ENCODE measurements around the gene RIN2. TPM values are rescaled to one million over a fixed set of nuclear protein-coding genes. Genes with fewer than 3 reads are reported as not detected.

The RIN2 gene
- total RNA-seq, 1 donor from 2014 or later: 57.5 TPM

- DNase-seq (ENCODE audit: low spot score): no peak
- peaks cover 50% of the 10 kb centered on the region for H3K36me3 Mint-ChIP-seq (ENCODE audit: low read depth, unreplicated experiment)
- H3K4me1 Mint-ChIP-seq (ENCODE audit: unreplicated experiment): peaks cover 39% of the 10 kb centered on the region
- no peaks in the 10 kb centered on the region for H3K27me3 Mint-ChIP-seq (ENCODE audit: unreplicated experiment)
- TF ChIP-seq CTCF (IDR thresholded peaks at IDR 0.05; ENCODE audit: unreplicated experiment): no peak
- no peak overlapping the region for H3K4me3 Mint-ChIP-seq (ENCODE audit: unreplicated experiment)
- no peaks in the 10 kb centered on the region for H3K9me3 Mint-ChIP-seq (ENCODE audit: unreplicated experiment)
- H3K27ac Mint-ChIP-seq (ENCODE audit: unreplicated experiment): no peak overlapping the region
Observed at GRCh38 chr20:19806806-19807190, 48.7 kb downstream of the RIN2 start.

GRCh38 chr20:19807191-19807945 lies 49.3 kb downstream of the RIN2 start:
- H3K4me1 Mint-ChIP-seq (ENCODE audit: unreplicated experiment): peaks cover 37% of the 10 kb centered on the region
- no peaks in the 10 kb centered on the region for H3K27me3 Mint-ChIP-seq (ENCODE audit: unreplicated experiment)
- DNase-seq (ENCODE audit: low spot score): no peak
- H3K9me3 Mint-ChIP-seq (ENCODE audit: unreplicated experiment): no peaks in the 10 kb centered on the region
- H3K4me3 Mint-ChIP-seq (ENCODE audit: unreplicated experiment): no peak overlapping the region
- peaks cover 46% of the 10 kb centered on the region for H3K36me3 Mint-ChIP-seq (ENCODE audit: low read depth, unreplicated experiment)
- no peak for TF ChIP-seq CTCF (IDR thresholded peaks at IDR 0.05; ENCODE audit: unreplicated experiment)
- H3K27ac Mint-ChIP-seq (ENCODE audit: unreplicated experiment): no peak overlapping the region
